ENCODE results near the gene RBX1.

RBX1 gene

GRCh38 chr22:41022470-41023298 lies 71.5 kb downstream of the RBX1 start:
- DNase-seq (ENCODE audit: low spot score) = peak; percentile 87

Measured in activated CD4-positive, alpha-beta T cell treated with anti-CD3 and anti-CD28 coated beads, Interleukin-2, Interleukin-4, amounts not matched to agents 100 ng/mL and 50 ng/mL, durations not matched to agents 16 hours and 8 hours (primary cell).